Medulla oblongata (tissue), 1 donor: ENCODE measurements around the gene AP2A2.

Experiments used
- DNase-seq: peaks from one replicate; pipeline ENCODE4 v3.0.0-alpha.2; 2015; ENCODE audit errors: extremely low spot score

The AP2A2 gene

GRCh38 chr11:996681-997080, 71.0 kb downstream of the AP2A2 start:
- DNase-seq, result no peak

GRCh38 chr11:997907-998306, 72.2 kb downstream of the AP2A2 start:
- no peak for DNase-seq

GRCh38 chr11:999009-999408, 73.3 kb downstream of the AP2A2 start:
- DNase-seq, result no peak

- no peak for DNase-seq
Measured at GRCh38 chr11:1000357-1001278, 74.9 kb downstream of the AP2A2 start.

- no peak for DNase-seq
Measured at GRCh38 chr11:1001617-1002405, 76.1 kb downstream of the AP2A2 start.

- no peak for DNase-seq
Measured at GRCh38 chr11:1002406-1002984, 76.8 kb downstream of the AP2A2 start.

- no peak for DNase-seq
Measured at GRCh38 chr11:1003159-1003558, 77.5 kb downstream of the AP2A2 start.

- no peak for DNase-seq
Measured at GRCh38 chr11:1005928-1006327, 80.3 kb downstream of the AP2A2 start.

- no peak for DNase-seq
Measured at GRCh38 chr11:1006762-1007161, 81.1 kb downstream of the AP2A2 start.

GRCh38 chr11:1007279-1007678, 81.6 kb downstream of the AP2A2 start:
- DNase-seq, result no peak

GRCh38 chr11:1008001-1008802, 82.5 kb downstream of the AP2A2 start:
- no peak for DNase-seq

GRCh38 chr11:1008803-1009145, 83.1 kb downstream of the AP2A2 start:
- DNase-seq, result no peak

- DNase-seq, result no peak
Measured at GRCh38 chr11:1009371-1009770, 83.7 kb downstream of the AP2A2 start.

- no peak for DNase-seq
Measured at GRCh38 chr11:1009991-1010390, 84.3 kb downstream of the AP2A2 start.

GRCh38 chr11:1010551-1011319, 85.1 kb downstream of the AP2A2 start:
- DNase-seq, result no peak

- DNase-seq, result no peak
Measured at GRCh38 chr11:1011320-1011698, 85.6 kb downstream of the AP2A2 start.

- no peak for DNase-seq
Measured at GRCh38 chr11:1012291-1012690, 86.6 kb downstream of the AP2A2 start.

- no peak for DNase-seq
Measured at GRCh38 chr11:1012740-1013630, 87.3 kb downstream of the AP2A2 start.

GRCh38 chr11:1013631-1013935, 87.9 kb downstream of the AP2A2 start:
- DNase-seq, result no peak

GRCh38 chr11:1014276-1014675, 88.6 kb downstream of the AP2A2 start:
- no peak for DNase-seq
